Heart left ventricle (tissue), 16 donors: ENCODE data around the gene CENPM. TPM values are rescaled to one million over a fixed set of nuclear protein-coding genes. Genes with fewer than 3 reads are reported as not detected.

Experiments
- ATAC-seq, 4 donors: fragments of 200-7000 bp; cut with Tn5 transposase; one replicate each; pipeline ENCODE4 v1.9.1; 2020 to 2022; ENCODE audit warnings: moderate library complexity in 4 of 4, mild to moderate bottlenecking in 3 of 4, moderate number of reproducible peaks in 1 of 4
- DNase-seq, 5 donors: peaks; one replicate each; pipeline ENCODE4 v3.0.0-alpha.2; 2020
- H3K27ac ChIP-seq, 12 donors: fragments of 200-600 bp; sonication (generic) in 4 of 12; one replicate each; pipeline versions ENCODE4 v1.5.0 to v1.8.0; 2016 to 2022; ENCODE audit warnings: mild to moderate bottlenecking in 2 of 12
- H3K27me3 ChIP-seq, 9 donors: fragments of 200-600 bp; sonication (generic) in 2 of 9; one replicate each; pipeline versions ENCODE4 v1.5.1 to v1.8.0; 2016 to 2022; ENCODE audit warnings: mild to moderate bottlenecking in 3 of 9
- H3K36me3 ChIP-seq, 9 donors: fragments of 200-600 bp; sonication (generic) in 2 of 9; one replicate each; pipeline versions ENCODE4 v1.5.0 to v1.8.0; 2018 to 2022; ENCODE audit warnings: mild to moderate bottlenecking in 2 of 9
- H3K4me1 ChIP-seq, 12 donors: fragments of 200-600 bp; sonication (generic) in 4 of 12; one replicate each; pipeline versions ENCODE4 v1.5.0 to v1.8.0; 2016 to 2022; ENCODE audit warnings: mild to moderate bottlenecking in 3 of 12
- H3K4me3 ChIP-seq, 12 donors: fragments of 200-600 bp; sonication (generic) in 4 of 12; one replicate each; pipeline versions ENCODE4 v1.5.0 to v1.8.0; 2017 to 2022; ENCODE audit warnings: mild to moderate bottlenecking in 9 of 12, moderate library complexity in 4 of 12
- H3K9me3 ChIP-seq, 12 donors: fragments of 200-600 bp; sonication (generic) in 4 of 12; one replicate each; pipeline versions ENCODE4 v1.5.0 to v1.8.0; 2016 to 2022; ENCODE audit warnings: mild to moderate bottlenecking in 1 of 12
- CTCF ChIP-seq, 12 donors: fragments of 200-600 bp; sonication (generic) in 4 of 12; IDR thresholded peaks; one replicate each; pipeline versions ENCODE4 v1.5.0 to v1.8.0; 2018 to 2022; ENCODE audit warnings: antibody characterized with exemption in 12 of 12, mild to moderate bottlenecking in 5 of 12
- POLR2A ChIP-seq, 2 donors: fragments of 450-650 bp; IDR thresholded peaks; one replicate each; pipeline ENCODE4 v1.6.1; 2017; ENCODE audit warnings: antibody characterized with exemption in 2 of 2, mild to moderate bottlenecking in 2 of 2, moderate library complexity in 2 of 2
- WGBS, 4 donors: extraction: QIAGEN DNeasy Blood & Tissue Kit in 2 of 4; methylation state at CpG; one replicate each; pipeline versions ENCODE4 v1.1.5 to v1.1.7; 2013 to 2018; 5-methylcytosine and 5-hydroxymethylcytosine counted together
- intact Hi-C, 10 donors: fragments of 100-400 bp; cut with DNase I; formaldehyde crosslinking; loops; one replicate each; pipeline versions ENCODE4 v1.11.1 to v1.14.2; 2022
- polyA plus RNA-seq, 2 donors: library from polyadenylated mRNA; stranded (reverse); fragments of 200-250 nt; gene quantifications; one replicate each; pipeline ENCODE4 v1.2.3, GENCODE V29; 2013
- total RNA-seq, 9 donors: library from RNA; depleted of rRNA in 2 of 9; stranded (reverse); fragments of >200 nt in 2 of 9; fragmentation: NEBNext Ultra II Directional in 3 of 9; extraction: Animal tissue kit (Norgen Biotek cat#: 25700) in 3 of 9; gene quantifications; one replicate each; pipeline versions ENCODE4 v1.1.0 to v1.2.4, GENCODE V29; 2016 to 2023
- donor health status: ischemic (EF 13 %, LVEDD 7.1; RV severe dilation, severe dysfunction).
- donor health status: healthy with polysubstance abuse.
- donor health status: DM: no; HTN: yes; CAD: no.
- donor health status: DM: no; HTN: no; CAD: no.
- donor health status: ischemic (EF 25% LVEDD 6.9; RV normal size, moderate dysfunction).
- donor health status: ischemic (EF 25% LVEDD 5.7; RV mildly dilated, moderate dysfunction).
- donor health status: healthy.
- donor health status: DM: yes; HTN: yes; CAD: no.
- donor health status: ischemic (EF 35%, LVEDD 5.7; RV mildly dilated, moderate dysfunction).
- donor health status: nonischemic (EF 11% LVEDD 7.7; RV severe dilation, severe dysfunction).
- donor health status: DM: yes; HTN: yes; CAD: no.
- donor health status: PGD.
- donor health status: ischemic (EF 29% LVEDD 5.4; RV normal size, mild dysfunction).
- donor health status: nonischemic (EF 23%, LVEDD 6.1; RV moderate dilation, normal function).

CENPM gene
- total and polyA plus RNA-seq, 11 donors, result 0.21 to 6.9 (median 0.52) TPM; not detected in 4

GRCh38 chr22:41971431-41971830 is 24.5 kb upstream of the CENPM start:
- ATAC-seq (no peak), DNase-seq (no peak)
- Histone ChIP-seq H3K9me3 (no peaks in the 10 kb centered on the region), H3K27me3 (peaks cover 3 to 53% (median 21%) of the 10 kb centered on the region in 9 donors), H3K36me3 (no peaks in the 10 kb centered on the region), H3K4me1 (peaks cover 0 to 4% (median 0%) of the 10 kb centered on the region in 12 donors), H3K4me3 (no peak overlapping the region), H3K27ac (no peak overlapping the region)
- WGBS, 4 donors, result 76 to 89% (median 81%) methylated on average over 10 to 11 of the region's 11 CpGs
- intact Hi-C loops, result loop anchor here in 1 of 10 donors (10.0 kb wide), 1 partner anchor 503 kb away; no protein-coding TSS in a partner anchor
- TF ChIP-seq POLR2A (IDR thresholded peaks at IDR 0.05) (no peak), CTCF (IDR thresholded peaks at IDR 0.05) (no peak)

- TF ChIP-seq CTCF (IDR thresholded peaks at IDR 0.05), result no peak
- no peak for TF ChIP-seq POLR2A (IDR thresholded peaks at IDR 0.05)
- Histone ChIP-seq H3K4me1 (no peaks in the 10 kb centered on the region), H3K27me3 (peaks cover 0 to 45% (median 14%) of the 10 kb centered on the region in 9 donors), H3K9me3 (no peaks in the 10 kb centered on the region), H3K36me3 (no peaks in the 10 kb centered on the region), H3K4me3 (no peak overlapping the region), H3K27ac (no peak overlapping the region)
- intact Hi-C loops, result loop anchor here in 1 of 10 donors (1.0 to 10.0 kb wide), 2 partner anchors 63 to 504 kb away; no protein-coding TSS in a partner anchor
- no peak for DNase-seq
- no peak for ATAC-seq
- 78 to 90% (median 85%) methylated on average over 2 of the region's 2 CpGs for WGBS, 4 donors
These were observed 23.6 kb upstream of the CENPM start for GRCh38 chr22:41970601-41971000.

DNA sequence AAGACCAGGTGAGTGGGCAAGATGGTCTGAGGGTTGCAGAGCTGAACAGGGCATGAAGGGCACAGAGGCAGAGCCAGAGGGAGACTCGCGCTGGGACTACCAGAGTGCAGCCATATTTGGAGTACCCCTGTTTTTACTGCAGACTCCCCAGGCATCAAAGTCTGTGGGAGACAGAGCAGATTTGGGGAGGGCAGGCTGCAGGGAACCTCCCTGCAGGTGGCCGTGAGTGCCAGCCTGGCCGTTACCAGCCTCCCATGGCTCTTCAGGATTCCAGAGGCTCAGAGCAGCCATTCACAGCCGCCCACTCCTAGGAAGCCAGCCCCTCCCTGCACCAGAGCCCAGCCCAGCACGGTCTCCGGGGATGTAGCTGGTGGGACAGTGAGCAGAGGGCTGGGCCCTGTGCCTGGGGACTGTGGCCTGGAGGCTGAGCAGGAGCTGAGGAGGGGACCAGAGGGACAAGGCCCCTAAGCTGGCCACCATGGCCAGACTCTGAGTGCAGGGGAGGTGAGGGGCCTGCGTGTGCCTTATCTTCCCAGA is 22.2 kb upstream of the CENPM start, which contains the start of gene SEPTIN3:
Gene SEPTIN3, plus strand, starts transcription at position 334 of the 537 bp plus-strand sequence. CDS start 2,050 bp downstream, outside the sequence.
- 55 to 62% (median 59%) methylated on average over 5 to 8 of the region's 8 CpGs for WGBS, 4 donors
- Histone ChIP-seq H3K36me3 (no peaks in the 10 kb centered on the region), H3K4me1 (no peaks in the 10 kb centered on the region), H3K4me3 (no peak within 1 kb of the TSS), H3K27me3 (peaks cover 0 to 31% (median 7%) of the 10 kb centered on the region in 9 donors), H3K27ac (no peak within 1 kb of the TSS), H3K9me3 (no peaks in the 10 kb centered on the region)
- DNase-seq (no peak), ATAC-seq (no peak)
- intact Hi-C loops, result loop anchor here in 9 of 10 donors (5.0 to 10.0 kb wide), 6 partner anchors 136 to 473 kb away; partner anchors contain the start of gene NFAM1 (in 5 of the 9)
- no peak for TF ChIP-seq CTCF (IDR thresholded peaks at IDR 0.05)
- no peak for TF ChIP-seq POLR2A (IDR thresholded peaks at IDR 0.05)

- no peak for ATAC-seq
These were observed 21.6 kb upstream of the CENPM start for GRCh38 chr22:41968601-41969000.

More at GRCh38 chr22:41968601-41969000, 21.6 kb upstream of the CENPM start:
- Histone ChIP-seq H3K36me3 (no peaks in the 10 kb centered on the region), H3K9me3 (no peaks in the 10 kb centered on the region), H3K27ac (no peak overlapping the region), H3K27me3 (peaks cover 0 to 25% (median 7%) of the 10 kb centered on the region in 9 donors), H3K4me1 (no peaks in the 10 kb centered on the region), H3K4me3 (no peak overlapping the region)
- no peak for TF ChIP-seq CTCF (IDR thresholded peaks at IDR 0.05)
- intact Hi-C loops, result loop anchor here in 9 of 10 donors (5.0 to 10.0 kb wide), 6 partner anchors 136 to 474 kb away; partner anchors contain the start of gene NFAM1 (in 5 of the 9)
- 38 to 44% (median 38%) methylated on average over 9 of the region's 9 CpGs for WGBS, 4 donors
- DNase-seq, result no peak
